Lung (tissue), 12 donors: ENCODE measurements around the gene SPECC1L. TPM values are rescaled to one million over a fixed set of nuclear protein-coding genes. Genes with fewer than 3 reads are reported as not detected.

ENCODE experiments used
- ATAC-seq: fragments of 200-7000 bp; cut with Tn5 transposase; one replicate; pipeline ENCODE4 v1.9.1; 2020; ENCODE audit warnings: moderate number of reproducible peaks; ENCODE audit not compliant: insufficient read depth, low FRiP score
- DNase-seq, 3 donors: peaks; one replicate each; pipeline ENCODE4 v3.0.0-alpha.2; 2013 to 2017
- H3K27ac ChIP-seq, 2 donors: one replicate each; pipeline ENCODE4 v1.5.1; 2013; ENCODE audit warnings: mild to moderate bottlenecking in 2 of 2, moderate library complexity in 2 of 2, control low read depth in 1 of 2, inconsistent platforms in 1 of 2, low read depth in 1 of 2, low read length in 1 of 2
- H3K27me3 ChIP-seq, 3 donors: one replicate each; pipeline ENCODE4 v1.5.1; 2013; ENCODE audit warnings: low read length in 2 of 3; ENCODE audit not compliant: control insufficient read depth in 3 of 3, insufficient read depth in 3 of 3
- H3K36me3 ChIP-seq, 4 donors: one replicate each; pipeline ENCODE4 v1.5.1; 2013; ENCODE audit warnings: low read length in 4 of 4, mild to moderate bottlenecking in 1 of 4, moderate library complexity in 1 of 4; ENCODE audit not compliant: control insufficient read depth in 4 of 4, insufficient read depth in 4 of 4
- H3K4me1 ChIP-seq, 5 donors: one replicate each; pipeline ENCODE4 v1.5.1; 2013; ENCODE audit warnings: low read length in 5 of 5, mild to moderate bottlenecking in 2 of 5, moderate library complexity in 1 of 5; ENCODE audit not compliant: control insufficient read depth in 5 of 5, insufficient read depth in 5 of 5
- H3K4me3 ChIP-seq: one replicate; pipeline ENCODE4 v1.5.1; 2013; ENCODE audit warnings: mild to moderate bottlenecking, control low read depth, moderate library complexity
- H3K9ac ChIP-seq, 2 donors: one replicate each; pipeline ENCODE4 v1.5.1; 2013; ENCODE audit warnings: low read length in 2 of 2, control low read depth in 1 of 2; ENCODE audit not compliant: insufficient read depth in 1 of 2
- H3K9me3 ChIP-seq, 4 donors: one replicate each; pipeline ENCODE4 v1.5.1; 2013; ENCODE audit warnings: low read length in 3 of 4, mild to moderate bottlenecking in 1 of 4, moderate library complexity in 1 of 4; ENCODE audit not compliant: control insufficient read depth in 4 of 4, insufficient read depth in 3 of 4
- WGBS, 2 donors: extraction: QIAGEN DNeasy Blood & Tissue Kit; methylation state at CpG; one replicate each; pipeline ENCODE4 v1.1.7; 2013; 5-methylcytosine and 5-hydroxymethylcytosine counted together
- polyA plus RNA-seq, 2 donors: library from polyadenylated mRNA; stranded (reverse); fragments of 200-250 nt; gene quantifications; one replicate each; pipeline ENCODE4 v1.2.1, GENCODE V29; 2013
- total RNA-seq, 2 donors: library from RNA; depleted of rRNA in 1 of 2; stranded (reverse); fragments of >200 nt in 1 of 2; gene quantifications; one replicate each; pipeline ENCODE4 v1.2.1, GENCODE V29; 2014 to 2021
- TF ChIP-seq, protein P1 (sequence below): IDR thresholded peaks from 2 replicates; pipeline ENCODE4 v1.5.1; 2012; ENCODE audit warnings: mild to moderate bottlenecking; ENCODE audit errors: control extremely low read depth, extremely low read depth
- donor health status: control.
- donor health status: control.
- donor health status: Bipolar disorder and iron deficiency.
- donor health status: healthy.
- donor health status: DM: yes; HTN: yes; CAD: no.

The SPECC1L gene
- total and polyA plus RNA-seq, 4 donors, result 10.4 to 83.9 (median 37.8) TPM

- Histone ChIP-seq H3K4me3 (no peak overlapping the region), H3K27me3 (no peaks in the 10 kb centered on the region), H3K4me1 (no peaks in the 10 kb centered on the region), H3K9ac (no peak overlapping the region), H3K9me3 (peaks cover 0 to 8% (median 3%) of the 10 kb centered on the region in 4 donors), H3K36me3 (peaks cover 0 to 16% (median 0%) of the 10 kb centered on the region in 4 donors), H3K27ac (no peak overlapping the region)
- 98 to 99% methylated on average over 14 of the region's 14 CpGs for WGBS, 2 donors
- no peak for ATAC-seq
- DNase-seq, result no peak
- TF ChIP-seq, protein P1, sequence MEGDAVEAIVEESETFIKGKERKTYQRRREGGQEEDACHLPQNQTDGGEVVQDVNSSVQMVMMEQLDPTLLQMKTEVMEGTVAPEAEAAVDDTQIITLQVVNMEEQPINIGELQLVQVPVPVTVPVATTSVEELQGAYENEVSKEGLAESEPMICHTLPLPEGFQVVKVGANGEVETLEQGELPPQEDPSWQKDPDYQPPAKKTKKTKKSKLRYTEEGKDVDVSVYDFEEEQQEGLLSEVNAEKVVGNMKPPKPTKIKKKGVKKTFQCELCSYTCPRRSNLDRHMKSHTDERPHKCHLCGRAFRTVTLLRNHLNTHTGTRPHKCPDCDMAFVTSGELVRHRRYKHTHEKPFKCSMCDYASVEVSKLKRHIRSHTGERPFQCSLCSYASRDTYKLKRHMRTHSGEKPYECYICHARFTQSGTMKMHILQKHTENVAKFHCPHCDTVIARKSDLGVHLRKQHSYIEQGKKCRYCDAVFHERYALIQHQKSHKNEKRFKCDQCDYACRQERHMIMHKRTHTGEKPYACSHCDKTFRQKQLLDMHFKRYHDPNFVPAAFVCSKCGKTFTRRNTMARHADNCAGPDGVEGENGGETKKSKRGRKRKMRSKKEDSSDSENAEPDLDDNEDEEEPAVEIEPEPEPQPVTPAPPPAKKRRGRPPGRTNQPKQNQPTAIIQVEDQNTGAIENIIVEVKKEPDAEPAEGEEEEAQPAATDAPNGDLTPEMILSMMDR, result no peak
Measured at GRCh38 chr22:24225951-24226350, 44.7 kb upstream of the SPECC1L start.

GRCh38 chr22:24230911-24231656 is 39.5 kb upstream of the SPECC1L start:
- no peak for ATAC-seq
- DNase-seq, result peak in 1 of 3 donors; percentile 35
- no peaks in the 10 kb centered on the region for H3K4me1 ChIP-seq
- no peaks in the 10 kb centered on the region for H3K9me3 ChIP-seq
- H3K27ac ChIP-seq, result no peak overlapping the region
- TF ChIP-seq, protein P1, result no peak
- 58 to 68% methylated on average over 18 of the region's 18 CpGs for WGBS, 2 donors
- no peak overlapping the region for H3K9ac ChIP-seq
- no peaks in the 10 kb centered on the region for H3K27me3 ChIP-seq
- no peak overlapping the region for H3K4me3 ChIP-seq
- H3K36me3 ChIP-seq, result peaks cover 0 to 10% (median 0%) of the 10 kb centered on the region in 4 donors

DNA sequence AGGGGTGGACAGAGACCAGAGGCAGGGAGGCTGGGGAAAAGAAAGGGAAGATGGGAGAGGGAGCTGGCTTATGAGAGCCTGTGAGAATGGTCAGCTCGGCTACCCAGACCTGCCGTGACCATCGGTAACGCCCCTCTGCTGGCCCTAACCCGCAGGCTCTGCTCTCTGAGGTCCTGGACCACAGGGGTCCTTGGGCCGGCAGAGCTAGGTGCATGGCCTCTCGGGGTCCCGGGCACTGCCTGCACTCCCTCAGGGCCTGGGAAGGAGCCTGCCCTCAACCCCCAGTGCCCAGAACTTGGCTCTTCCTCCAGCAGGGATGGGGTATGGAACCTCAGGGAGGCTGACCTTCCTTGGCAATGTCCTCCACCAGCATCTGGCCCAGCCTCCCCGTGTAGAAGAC is 38.9 kb upstream of the SPECC1L start:
- Histone ChIP-seq H3K4me3 (no peak overlapping the region), H3K27me3 (no peaks in the 10 kb centered on the region), H3K27ac (no peak overlapping the region), H3K4me1 (no peaks in the 10 kb centered on the region), H3K9ac (no peak overlapping the region), H3K36me3 (peaks cover 0 to 7% (median 0%) of the 10 kb centered on the region in 4 donors), H3K9me3 (no peaks in the 10 kb centered on the region)
- 92 to 95% methylated on average over 9 of the region's 9 CpGs for WGBS, 2 donors
- DNase-seq (no peak), ATAC-seq (no peak)
- TF ChIP-seq, protein P1, result no peak

GRCh38 chr22:24232124-24232523 is 38.5 kb upstream of the SPECC1L start:
- no peak for ATAC-seq
- no peaks in the 10 kb centered on the region for H3K9me3 ChIP-seq
- WGBS, 2 donors, result 93 to 98% methylated on average over 6 of the region's 6 CpGs

More at GRCh38 chr22:24232124-24232523, 38.5 kb upstream of the SPECC1L start:
- Histone ChIP-seq H3K27me3 (no peaks in the 10 kb centered on the region), H3K4me1 (no peaks in the 10 kb centered on the region), H3K9ac (no peak overlapping the region), H3K27ac (no peak overlapping the region), H3K4me3 (no peak overlapping the region), H3K36me3 (peaks cover 0 to 7% (median 0%) of the 10 kb centered on the region in 4 donors)
- TF ChIP-seq, protein P1, result no peak
- DNase-seq, result no peak
